Measurements from ENCODE around the gene CMKLR1.
A peak's percentile ranks its signal among the peaks of the same experiment; 100 is the strongest.

CMKLR1 gene

DNA sequence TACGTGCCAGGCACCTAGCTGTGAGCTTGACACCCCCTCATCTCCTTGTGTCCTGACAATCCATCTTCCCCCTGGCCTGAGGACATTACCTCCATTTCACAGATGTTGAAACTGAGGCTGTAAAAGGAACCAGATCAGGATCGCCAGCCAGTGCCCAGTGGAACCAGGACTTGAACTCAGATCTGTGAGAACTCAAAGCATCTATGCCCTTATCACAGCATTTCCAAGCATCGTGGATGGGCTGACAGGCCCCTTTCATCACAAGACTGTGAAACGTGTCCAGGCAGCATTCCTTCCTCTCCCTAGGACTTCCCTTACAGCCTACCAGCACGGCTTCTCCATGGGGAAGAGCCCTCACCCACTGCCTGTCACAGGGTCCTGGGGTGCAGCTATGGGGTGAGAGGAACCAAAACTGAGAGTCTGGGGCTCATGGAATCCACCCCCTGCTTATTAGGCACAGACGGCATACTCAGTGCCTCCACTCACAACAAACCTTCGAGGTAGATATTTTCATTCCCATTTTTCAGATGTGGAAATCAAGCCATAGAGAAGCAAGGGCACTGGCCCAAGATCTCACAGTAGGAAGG, 26.9 kb downstream of the CMKLR1 start:
- DNase-seq (ENCODE audit: low read depth): no peak
- TF ChIP-seq, protein P1, sequence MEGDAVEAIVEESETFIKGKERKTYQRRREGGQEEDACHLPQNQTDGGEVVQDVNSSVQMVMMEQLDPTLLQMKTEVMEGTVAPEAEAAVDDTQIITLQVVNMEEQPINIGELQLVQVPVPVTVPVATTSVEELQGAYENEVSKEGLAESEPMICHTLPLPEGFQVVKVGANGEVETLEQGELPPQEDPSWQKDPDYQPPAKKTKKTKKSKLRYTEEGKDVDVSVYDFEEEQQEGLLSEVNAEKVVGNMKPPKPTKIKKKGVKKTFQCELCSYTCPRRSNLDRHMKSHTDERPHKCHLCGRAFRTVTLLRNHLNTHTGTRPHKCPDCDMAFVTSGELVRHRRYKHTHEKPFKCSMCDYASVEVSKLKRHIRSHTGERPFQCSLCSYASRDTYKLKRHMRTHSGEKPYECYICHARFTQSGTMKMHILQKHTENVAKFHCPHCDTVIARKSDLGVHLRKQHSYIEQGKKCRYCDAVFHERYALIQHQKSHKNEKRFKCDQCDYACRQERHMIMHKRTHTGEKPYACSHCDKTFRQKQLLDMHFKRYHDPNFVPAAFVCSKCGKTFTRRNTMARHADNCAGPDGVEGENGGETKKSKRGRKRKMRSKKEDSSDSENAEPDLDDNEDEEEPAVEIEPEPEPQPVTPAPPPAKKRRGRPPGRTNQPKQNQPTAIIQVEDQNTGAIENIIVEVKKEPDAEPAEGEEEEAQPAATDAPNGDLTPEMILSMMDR (IDR thresholded peaks at IDR 0.05; ENCODE audit: low read length, missing control alignments): no peak
- H3K4me3 ChIP-seq (replicated peaks; ENCODE audit: low read depth, low read length): no peak overlapping the region

DNA sequence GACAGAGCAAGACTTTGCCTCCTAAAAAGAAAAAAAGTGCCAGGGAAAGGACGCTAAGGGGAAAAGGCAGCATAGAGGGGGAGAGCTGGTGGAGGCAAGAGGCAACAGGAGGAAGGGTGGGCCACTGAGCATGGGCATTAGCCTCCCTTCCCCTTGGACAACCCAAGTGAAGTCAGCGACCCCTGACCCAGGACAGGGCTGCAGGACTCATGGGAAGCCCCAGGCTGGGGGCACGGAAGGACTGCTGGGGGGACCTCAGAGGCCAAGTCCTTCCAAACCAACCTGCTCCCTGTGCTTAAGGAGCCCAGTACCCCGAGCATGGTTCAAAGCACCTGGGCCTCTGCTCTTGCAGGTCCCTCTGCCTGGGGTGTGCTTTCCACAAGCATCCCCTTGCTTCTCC, 27.5 kb downstream of the CMKLR1 start:
- TF ChIP-seq, protein P1 (IDR thresholded peaks at IDR 0.05; ENCODE audit: low read length, missing control alignments): no peak
- H3K4me3 ChIP-seq (replicated peaks; ENCODE audit: low read depth, low read length): no peak overlapping the region
- no peak for DNase-seq (ENCODE audit: low read depth)

DNA sequence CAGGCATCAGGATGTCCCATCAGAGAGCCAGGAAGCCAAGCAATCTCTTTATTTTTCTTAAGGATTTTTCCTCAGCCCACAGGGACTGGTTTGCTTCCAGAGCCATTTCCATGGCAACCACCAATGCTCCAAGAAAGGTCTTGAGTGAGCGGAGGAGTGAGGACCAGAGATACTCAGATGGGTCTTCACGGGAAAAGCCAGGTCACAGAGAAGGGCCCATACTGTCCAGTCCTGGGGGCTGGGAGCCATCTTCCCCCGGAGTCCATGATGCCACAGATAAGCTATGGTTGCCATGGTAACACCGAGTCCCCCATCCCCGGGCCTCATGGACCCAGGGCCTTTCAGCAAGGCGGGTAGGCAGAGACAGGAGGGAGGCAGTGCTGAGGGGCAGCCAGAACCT, 28.6 kb downstream of the CMKLR1 start:
- no peak overlapping the region for H3K4me3 ChIP-seq (replicated peaks; ENCODE audit: low read depth, low read length)
- TF ChIP-seq, protein P1 (IDR thresholded peaks at IDR 0.05; ENCODE audit: low read length, missing control alignments): no peak
- DNase-seq (ENCODE audit: low read depth): peak; percentile 18

DNA sequence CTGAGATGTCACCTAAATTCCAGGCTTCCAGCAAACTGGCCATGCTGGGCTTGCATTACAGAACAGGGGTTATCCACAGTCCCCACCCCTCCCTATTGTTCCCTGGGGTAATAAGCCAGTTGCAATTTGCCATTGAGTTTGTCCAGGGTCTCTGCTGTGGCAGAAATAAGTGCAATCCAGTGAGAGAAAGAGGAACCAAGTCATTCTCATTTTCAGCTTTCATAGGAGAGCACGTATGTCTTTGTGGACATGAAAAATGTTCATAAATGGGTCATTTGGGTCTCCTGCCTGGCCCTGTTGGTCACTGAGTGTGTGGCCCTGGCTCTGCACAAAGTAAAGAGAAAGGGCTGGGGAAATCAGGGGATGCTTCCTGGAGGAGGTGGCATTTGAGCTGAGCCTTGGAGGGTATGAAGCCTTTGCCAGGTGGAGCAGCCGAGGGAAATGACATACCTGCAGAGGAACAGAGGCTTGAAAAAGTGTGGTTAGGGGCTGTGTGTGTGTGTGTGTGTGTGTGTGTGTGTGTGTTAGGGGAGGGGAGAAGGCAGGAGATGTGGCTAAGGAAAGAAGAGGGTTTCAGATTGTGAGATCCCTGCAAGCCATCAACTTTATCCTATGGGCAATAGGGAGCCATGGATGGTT, 29.3 kb downstream of the CMKLR1 start:
- TF ChIP-seq, protein P1 (IDR thresholded peaks at IDR 0.05; ENCODE audit: low read length, missing control alignments): no peak
- no peak for DNase-seq (ENCODE audit: low read depth)
- H3K4me3 ChIP-seq (replicated peaks; ENCODE audit: low read depth, low read length): no peak overlapping the region

DNA sequence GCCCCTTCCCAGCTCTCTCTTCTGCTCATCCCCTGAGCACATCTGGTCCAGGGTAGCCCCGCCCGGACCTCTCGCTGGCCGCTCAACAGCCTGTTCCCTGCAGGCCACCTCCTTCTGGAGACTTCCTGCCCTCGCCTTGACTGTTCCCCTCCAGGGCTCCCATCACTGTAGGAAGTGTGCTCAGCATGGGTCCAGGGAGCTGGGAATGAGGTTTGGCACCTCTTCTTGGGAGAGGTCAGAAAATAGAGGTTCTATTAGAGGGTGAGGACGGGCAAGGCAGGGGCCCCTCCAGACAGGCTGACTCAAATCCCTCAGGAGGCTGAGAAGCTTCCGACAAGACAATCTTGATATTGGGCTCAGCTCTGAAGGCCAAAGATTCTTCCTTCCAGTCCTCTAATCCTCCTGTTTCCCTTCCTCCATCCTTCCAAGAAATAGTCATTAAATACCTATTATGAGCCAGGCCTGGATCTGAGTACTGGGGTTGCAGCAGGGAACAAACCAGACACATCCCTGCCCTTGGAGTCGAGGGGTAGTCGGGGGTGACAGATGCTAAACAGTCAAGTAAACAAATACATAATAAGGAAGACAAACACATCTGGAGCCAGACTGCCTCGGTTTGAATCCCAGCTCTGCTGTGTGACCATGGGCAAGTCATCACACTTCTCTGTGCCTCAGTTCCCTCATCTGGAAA, 30.6 kb downstream of the CMKLR1 start:
- no peak overlapping the region for H3K4me3 ChIP-seq (replicated peaks; ENCODE audit: low read depth, low read length)
- TF ChIP-seq, protein P1 (IDR thresholded peaks at IDR 0.05; ENCODE audit: low read length, missing control alignments): no peak
- DNase-seq (ENCODE audit: low read depth): no peak

DNA sequence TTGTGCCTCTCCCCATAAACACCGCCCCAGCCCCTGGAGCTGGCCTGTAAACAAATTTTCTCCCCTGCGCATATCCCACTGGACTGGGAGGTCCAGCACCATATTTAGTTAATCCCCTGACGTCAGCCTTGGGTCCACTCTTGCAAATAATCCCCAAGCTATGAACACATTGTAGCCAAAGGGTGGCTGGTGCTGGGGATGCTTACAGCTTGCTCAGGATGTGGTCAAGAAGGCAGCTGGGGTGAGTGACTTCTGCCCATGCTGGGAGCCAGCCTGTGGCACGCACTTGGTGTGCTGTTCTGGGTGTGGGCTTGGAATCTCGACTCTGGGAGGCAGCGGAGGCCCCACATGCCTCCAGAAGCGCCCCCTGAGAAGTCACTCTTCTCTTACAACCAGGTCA, 32.1 kb downstream of the CMKLR1 start:
- TF ChIP-seq, protein P1 (IDR thresholded peaks at IDR 0.05; ENCODE audit: low read length, missing control alignments): no peak
- H3K4me3 ChIP-seq (replicated peaks; ENCODE audit: low read depth, low read length): no peak overlapping the region
- peak; percentile 32 for DNase-seq (ENCODE audit: low read depth)
